Neutrophil (primary cell): ENCODE measurements around the gene IL6R.

ENCODE experiments used
- H3K27ac ChIP-seq: fragments of 200-600 bp; sonication (generic); 2 replicates; pipeline ENCODE4 v1.5.1; 2016; ENCODE audit warnings: mild to moderate bottlenecking, moderate library complexity
- H3K27me3 ChIP-seq: fragments of 200-600 bp; sonication (generic); 2 replicates; pipeline ENCODE4 v1.6.0; 2016; ENCODE audit warnings: mild to moderate bottlenecking
- H3K36me3 ChIP-seq: fragments of 200-600 bp; sonication (generic); 2 replicates; pipeline ENCODE4 v1.5.1; 2017
- H3K4me1 ChIP-seq, 2 experiments: fragments of 200-600 bp in 1 of 2; sonication (generic) in 1 of 2; 1 replicate in 1 of 2; 2 replicates in 1 of 2; pipeline versions ENCODE4 v1.5.1 to v1.6.1; 2013 to 2016; ENCODE audit warnings: low read depth in 1 of 2, low read length in 1 of 2, mild to moderate bottlenecking in 1 of 2, moderate library complexity in 1 of 2; ENCODE audit not compliant: control insufficient read depth in 1 of 2, insufficient read depth in 1 of 2
- H3K4me3 ChIP-seq, 2 experiments: fragments of 200-600 bp in 1 of 2; sonication (generic) in 1 of 2; 1 replicate in 1 of 2; 2 replicates in 1 of 2; pipeline ENCODE4 v1.5.1; 2013 to 2016; ENCODE audit warnings: low read depth in 1 of 2, low read length in 1 of 2, mild to moderate bottlenecking in 1 of 2, moderate library complexity in 1 of 2
- H3K9me3 ChIP-seq: fragments of 200-600 bp; sonication (generic); 2 replicates; pipeline ENCODE4 v1.5.1; 2016
- CTCF ChIP-seq: fragments of 200-600 bp; sonication (generic); IDR thresholded peaks from 2 replicates; pipeline ENCODE4 v1.5.1; 2016; ENCODE audit warnings: antibody characterized with exemption

The IL6R gene

GRCh38 chr1:154499446-154499845, 94.3 kb downstream of the IL6R start:
- no peak overlapping the region for H3K4me3 ChIP-seq
- H3K4me1 ChIP-seq: peaks cover 17 to 31% of the 10 kb centered on the region in 2 experiments
- H3K27ac ChIP-seq: no peak overlapping the region
- H3K36me3 ChIP-seq: no peaks in the 10 kb centered on the region
- peaks cover 90% of the 10 kb centered on the region for H3K27me3 ChIP-seq
- no peak for TF ChIP-seq CTCF
- H3K9me3 ChIP-seq: peaks cover 5% of the 10 kb centered on the region

GRCh38 chr1:154500533-154500932, 95.4 kb downstream of the IL6R start:
- no peak overlapping the region for H3K4me3 ChIP-seq
- TF ChIP-seq CTCF: no peak
- H3K27me3 ChIP-seq: peaks cover 99% of the 10 kb centered on the region
- peaks cover 5% of the 10 kb centered on the region for H3K9me3 ChIP-seq
- H3K4me1 ChIP-seq: peaks cover 17 to 31% of the 10 kb centered on the region in 2 experiments
- no peaks in the 10 kb centered on the region for H3K36me3 ChIP-seq
- no peak overlapping the region for H3K27ac ChIP-seq

GRCh38 chr1:154501423-154502065, 96.4 kb downstream of the IL6R start:
- no peak overlapping the region for H3K27ac ChIP-seq
- peaks cover 5% of the 10 kb centered on the region for H3K9me3 ChIP-seq
- peaks cover 99% of the 10 kb centered on the region for H3K27me3 ChIP-seq
- no peak for TF ChIP-seq CTCF
- peaks cover 17 to 31% of the 10 kb centered on the region in 2 experiments for H3K4me1 ChIP-seq
- no peaks in the 10 kb centered on the region for H3K36me3 ChIP-seq
- peak overlapping the region; percentile 15 to 45 for H3K4me3 ChIP-seq

- Histone ChIP-seq H3K9me3 (peaks cover 5% of the 10 kb centered on the region), H3K27ac (no peak within 1 kb of the TSS), H3K4me1 (peaks cover 17 to 31% of the 10 kb centered on the region in 2 experiments), H3K27me3 (peaks cover 99% of the 10 kb centered on the region), H3K36me3 (no peaks in the 10 kb centered on the region), H3K4me3 (peak within 1 kb of the TSS; percentile 15 to 45)
- no peak for TF ChIP-seq CTCF
These were observed 97.1 kb downstream of the IL6R start, which contains the start of the genes SHE and TDRD10 for GRCh38 chr1:154502066-154502743. SHE (minus strand) TSS chr1:154502412; CDS start chr1:154502026, 386 bp downstream. TDRD10 (plus strand) TSS chr1:154502219; CDS start chr1:154506904, 4,685 bp downstream.

GRCh38 chr1:154502744-154503115, 97.6 kb downstream of the IL6R start:
- Histone ChIP-seq H3K4me1 (peaks cover 17 to 31% of the 10 kb centered on the region in 2 experiments), H3K9me3 (peaks cover 5% of the 10 kb centered on the region), H3K4me3 (peak overlapping the region in 1 of 2 experiments; percentile 36), H3K27ac (no peak overlapping the region), H3K36me3 (no peaks in the 10 kb centered on the region), H3K27me3 (peaks cover 100% of the 10 kb centered on the region)
- TF ChIP-seq CTCF: no peak
